ENCODE data around the gene ARV1. TPM values are rescaled to one million over a fixed set of nuclear protein-coding genes. Genes with fewer than 3 reads are reported as not detected.
"Not testable (repeated sequence)": the region's sequence is repeated elsewhere in the genome, so short reads cannot be mapped to it uniquely, and the experiment has no call there.

ARV1 gene
- total RNA-seq, 1 experiment from 2014 or later: 25.9 TPM

DNA sequence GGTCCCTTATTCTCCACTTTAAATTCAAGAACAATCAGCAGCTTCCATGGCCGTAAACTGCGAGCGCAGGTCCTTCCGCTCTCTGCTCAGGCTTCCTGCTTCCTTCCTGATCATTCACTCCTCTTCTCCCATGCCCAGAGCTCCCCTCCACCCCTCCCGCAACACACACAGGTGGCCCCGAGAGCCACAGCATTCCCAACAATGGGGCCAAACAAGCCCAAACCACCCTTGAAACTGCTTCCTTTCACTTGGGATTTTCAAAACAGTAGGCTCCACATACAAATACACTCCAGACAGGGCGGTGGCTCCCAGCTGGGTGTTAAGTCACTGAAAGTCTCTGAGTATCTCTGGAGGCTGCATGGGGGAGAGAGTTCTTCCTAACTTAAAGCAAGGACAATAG, 49.8 kb downstream of the ARV1 start:
- Histone ChIP-seq H3K36me3 (ENCODE audit: control insufficient read depth, insufficient read depth, low read length) (no peaks in the 10 kb centered on the region), H3K27ac (ENCODE audit: low read length) (no peak overlapping the region), H3K4me1 (ENCODE audit: control insufficient read depth, insufficient read depth, low read length) (no peaks in the 10 kb centered on the region; the same call in 1 of the 2 replicates), H3K4me3 (ENCODE audit: low read depth in 2 of 2, low read length in 2 of 2) (no peak overlapping the region), H3K9me3 (ENCODE audit: control insufficient read depth, insufficient read depth, low read depth, low read length) (no peaks in the 10 kb centered on the region), H3K27me3 (ENCODE audit: control insufficient read depth, insufficient read depth, low read length) (no peaks in the 10 kb centered on the region; the same call in 1 of the 2 replicates)
- BruUV-seq (replicated peaks): no TSS peak
- intact Hi-C loops (cut with micrococcal nuclease; ENCODE audit: unreplicated experiment) (no loop called here), in situ Hi-C loops (cut with HindIII; ENCODE audit: low pct_unique_long_range_greater_than_20kb, low sequenced_read_pairs) (no loop called here)
- TF ChIP-seq REST (IDR thresholded peaks at IDR 0.05; ENCODE audit: insufficient read depth in 1 of 2, low read depth in 2 of 2, low read length in 1 of 2) (no peak), TCF7L2 (IDR thresholded peaks at IDR 0.05; ENCODE audit: low read depth, low read length) (no peak), CTCF (IDR thresholded peaks at IDR 0.05) (no peak), POLR2AphosphoS5 (IDR thresholded peaks at IDR 0.05; ENCODE audit: low read depth, low read length) (no peak), SIN3A (IDR thresholded peaks at IDR 0.05; ENCODE audit: borderline replicate concordance, insufficient read depth, low read depth, low read length) (no peak)
- CTCF ChIA-PET: no interaction called here
- no peak for ATAC-seq
- POLR2A ChIA-PET: interaction anchor here (0.5 kb wide), 1 partner anchor 375 kb away, joined by 3 read pairs; no protein-coding TSS in a partner anchor
- DNase-seq (ENCODE audit: low read depth, low spot score): no peak

- H3K4me1 ChIP-seq (ENCODE audit: control insufficient read depth, insufficient read depth, low read length); ATAC-seq; DNase-seq (ENCODE audit: low read depth, low spot score); H3K9me3 ChIP-seq (ENCODE audit: control insufficient read depth, insufficient read depth, low read depth, low read length); BruUV-seq (replicated peaks); H3K4me3 ChIP-seq (ENCODE audit: low read depth in 2 of 2, low read length in 2 of 2); POLR2A ChIA-PET; CTCF ChIA-PET; in situ Hi-C loops (cut with HindIII; ENCODE audit: low pct_unique_long_range_greater_than_20kb, low sequenced_read_pairs); H3K36me3 ChIP-seq (ENCODE audit: control insufficient read depth, insufficient read depth, low read length); H3K27ac ChIP-seq (ENCODE audit: low read length); H3K27me3 ChIP-seq (ENCODE audit: control insufficient read depth, insufficient read depth, low read length); intact Hi-C loops (cut with micrococcal nuclease; ENCODE audit: unreplicated experiment): not testable (repeated sequence)
Observed at GRCh38 chr1:231029247-231029646, 50.4 kb downstream of the ARV1 start.

DNA sequence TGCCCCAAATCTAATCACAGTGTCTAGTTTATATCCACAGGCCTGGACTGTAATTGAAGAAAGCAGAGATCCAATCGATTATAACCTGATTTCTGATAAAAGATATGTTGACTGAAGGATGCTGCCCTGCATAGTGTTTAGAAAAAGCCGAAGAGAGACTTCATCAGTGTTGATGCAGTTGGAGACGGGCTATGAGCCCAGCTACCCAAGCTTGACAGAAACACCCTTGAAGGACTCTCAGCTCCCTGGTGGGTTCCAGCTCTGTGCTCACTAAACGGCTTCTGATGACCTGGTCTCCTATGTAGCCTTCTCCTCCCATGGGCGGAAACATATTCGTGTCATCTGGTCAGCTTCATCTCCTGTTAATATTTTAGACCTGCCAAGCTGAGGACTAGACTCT, 50.9 kb downstream of the ARV1 start:
- ChIA-PET POLR2A (no interaction called here), CTCF (no interaction called here)
- in situ Hi-C loops (cut with HindIII; ENCODE audit: low pct_unique_long_range_greater_than_20kb, low sequenced_read_pairs): no loop called here
- ATAC-seq (no peak), DNase-seq (ENCODE audit: low read depth, low spot score) (no peak)
- TF ChIP-seq REST (IDR thresholded peaks at IDR 0.05; ENCODE audit: insufficient read depth in 1 of 2, low read depth in 2 of 2, low read length in 1 of 2): no peak
- TF ChIP-seq CTCF (IDR thresholded peaks at IDR 0.05): no peak
- no peaks in the 10 kb centered on the region for H3K9me3 ChIP-seq (ENCODE audit: control insufficient read depth, insufficient read depth, low read depth, low read length)
- no peak overlapping the region for H3K4me3 ChIP-seq (ENCODE audit: low read depth in 2 of 2, low read length in 2 of 2)
- H3K27ac ChIP-seq (ENCODE audit: low read length): no peak overlapping the region
- no peaks in the 10 kb centered on the region for H3K36me3 ChIP-seq (ENCODE audit: control insufficient read depth, insufficient read depth, low read length)
- H3K4me1 ChIP-seq (ENCODE audit: control insufficient read depth, insufficient read depth, low read length): no peaks in the 10 kb centered on the region; the same call in 1 of the 2 replicates
- no TSS peak for BruUV-seq (replicated peaks)
- intact Hi-C loops (cut with micrococcal nuclease; ENCODE audit: unreplicated experiment): no loop called here
- no peaks in the 10 kb centered on the region; the same call in 1 of the 2 replicates for H3K27me3 ChIP-seq (ENCODE audit: control insufficient read depth, insufficient read depth, low read length)

All from Panc1 (cell line).